Measurements from ENCODE around the gene WFDC8. TPM values are rescaled to one million over a fixed set of nuclear protein-coding genes. Genes with fewer than 3 reads are reported as not detected.
"Not testable (repeated sequence)": the region's sequence is repeated elsewhere in the genome, so short reads cannot be mapped to it uniquely, and the experiment has no call there.

WFDC8 gene
- total and polyA plus RNA-seq, 5 donors from 2014 or later = not detected

GRCh38 chr20:45578231-45578630 is 853 bp downstream of the WFDC8 start:
- H3K27ac ChIP-seq (ENCODE audit: insufficient read depth, low read length, poor library complexity, severe bottlenecking) = no peak overlapping the region
- ATAC-seq (ENCODE audit: low read depth in 2 of 2) (no peak), DNase-seq (no peak)
- Mint-ChIP-seq H3K9me3 (no peaks in the 10 kb centered on the region), H3K27me3 (peaks cover 40% of the 10 kb centered on the region), H3K36me3 (no peaks in the 10 kb centered on the region), H3K4me3 (no peak overlapping the region), H3K27ac (no peak overlapping the region), H3K4me1 (no peaks in the 10 kb centered on the region)
- no peaks in the 10 kb centered on the region for H3K4me1 ChIP-seq (ENCODE audit: control insufficient read depth, insufficient read depth, low read length, poor library complexity, severe bottlenecking)
- no peak overlapping the region for H3K4me3 ChIP-seq (ENCODE audit: low read depth, low read length)
- no peaks in the 10 kb centered on the region for H3K36me3 ChIP-seq (ENCODE audit: control insufficient read depth, insufficient read depth, low read length)
- peaks cover 9% of the 10 kb centered on the region for H3K27me3 ChIP-seq (ENCODE audit: control insufficient read depth, insufficient read depth, low read length)
- H3K9me3 ChIP-seq (ENCODE audit: control insufficient read depth in 2 of 2, low read length in 2 of 2) = no peaks in the 10 kb centered on the region

- Histone ChIP-seq H3K4me1 (ENCODE audit: control insufficient read depth, insufficient read depth, low read length, poor library complexity, severe bottlenecking) (no peaks in the 10 kb centered on the region), H3K27ac (ENCODE audit: insufficient read depth, low read length, poor library complexity, severe bottlenecking) (no peak overlapping the region), H3K4me3 (ENCODE audit: low read depth, low read length) (no peak overlapping the region), H3K36me3 (ENCODE audit: control insufficient read depth, insufficient read depth, low read length) (no peaks in the 10 kb centered on the region), H3K27me3 (ENCODE audit: control insufficient read depth, insufficient read depth, low read length) (peaks cover 6% of the 10 kb centered on the region), H3K9me3 (ENCODE audit: control insufficient read depth in 2 of 2, low read length in 2 of 2) (no peaks in the 10 kb centered on the region)
- H3K27ac Mint-ChIP-seq = no peak overlapping the region
- no peak overlapping the region for H3K4me3 Mint-ChIP-seq
- H3K4me1 Mint-ChIP-seq = no peaks in the 10 kb centered on the region
- no peaks in the 10 kb centered on the region for H3K9me3 Mint-ChIP-seq
- ATAC-seq (ENCODE audit: low read depth in 2 of 2) (no peak), DNase-seq (no peak)
- no peaks in the 10 kb centered on the region for H3K36me3 Mint-ChIP-seq
- H3K27me3 Mint-ChIP-seq = peaks cover 45% of the 10 kb centered on the region
Observed at GRCh38 chr20:45576995-45577394, 2.1 kb downstream of the WFDC8 start.

- no peak overlapping the region for H3K27ac Mint-ChIP-seq
- H3K27ac ChIP-seq (ENCODE audit: insufficient read depth, low read length, poor library complexity, severe bottlenecking) = no peak overlapping the region
- H3K9me3 ChIP-seq (ENCODE audit: control insufficient read depth in 2 of 2, low read length in 2 of 2) = no peaks in the 10 kb centered on the region
- no peak overlapping the region for H3K4me3 Mint-ChIP-seq
- no peaks in the 10 kb centered on the region for H3K4me1 ChIP-seq (ENCODE audit: control insufficient read depth, insufficient read depth, low read length, poor library complexity, severe bottlenecking)
- DNase-seq (no peak), ATAC-seq (ENCODE audit: low read depth in 2 of 2) (no peak)
- no peak overlapping the region for H3K4me3 ChIP-seq (ENCODE audit: low read depth, low read length)
- no peaks in the 10 kb centered on the region for H3K36me3 Mint-ChIP-seq
- peaks cover 0 to 4% (median 0%) of the 10 kb centered on the region in 7 donors for H3K9me3 Mint-ChIP-seq
- H3K4me1 Mint-ChIP-seq = no peaks in the 10 kb centered on the region
- H3K27me3 Mint-ChIP-seq = peaks cover 44% of the 10 kb centered on the region
- no peaks in the 10 kb centered on the region for H3K36me3 ChIP-seq (ENCODE audit: control insufficient read depth, insufficient read depth, low read length)
- peaks cover 6% of the 10 kb centered on the region for H3K27me3 ChIP-seq (ENCODE audit: control insufficient read depth, insufficient read depth, low read length)
Observed at GRCh38 chr20:45575931-45576330, 3.2 kb downstream of the WFDC8 start.

- H3K27me3 Mint-ChIP-seq = peaks cover 18% of the 10 kb centered on the region
- not testable (repeated sequence) for H3K9me3 Mint-ChIP-seq; DNase-seq; H3K27ac Mint-ChIP-seq; H3K36me3 ChIP-seq (ENCODE audit: control insufficient read depth, insufficient read depth, low read length); ATAC-seq (ENCODE audit: low read depth in 2 of 2); H3K9me3 ChIP-seq (ENCODE audit: control insufficient read depth in 2 of 2, low read length in 2 of 2); H3K27ac ChIP-seq (ENCODE audit: insufficient read depth, low read length, poor library complexity, severe bottlenecking); H3K4me1 ChIP-seq (ENCODE audit: control insufficient read depth, insufficient read depth, low read length, poor library complexity, severe bottlenecking); H3K4me1 Mint-ChIP-seq; H3K4me3 Mint-ChIP-seq; H3K27me3 ChIP-seq (ENCODE audit: control insufficient read depth, insufficient read depth, low read length); H3K36me3 Mint-ChIP-seq; H3K4me3 ChIP-seq (ENCODE audit: low read depth, low read length)
Observed at GRCh38 chr20:45569650-45570049, 9.4 kb downstream of the WFDC8 start.

- no peaks in the 10 kb centered on the region for H3K4me1 ChIP-seq (ENCODE audit: control insufficient read depth, insufficient read depth, low read length, poor library complexity, severe bottlenecking)
Observed at GRCh38 chr20:45564760-45565276, 14.3 kb downstream of the WFDC8 start.

GRCh38 chr20:45555198-45555597 is 23.9 kb downstream of the WFDC8 start:
- H3K27me3 Mint-ChIP-seq = peaks cover 12% of the 10 kb centered on the region
- DNase-seq (no peak), ATAC-seq (ENCODE audit: low read depth in 2 of 2) (no peak)
- no peaks in the 10 kb centered on the region for H3K36me3 Mint-ChIP-seq
- H3K9me3 ChIP-seq (ENCODE audit: control insufficient read depth in 2 of 2, low read length in 2 of 2) = no peaks in the 10 kb centered on the region
- peaks cover 0 to 3% (median 0%) of the 10 kb centered on the region in 7 donors for H3K9me3 Mint-ChIP-seq
- no peak overlapping the region for H3K4me3 Mint-ChIP-seq
- H3K4me1 ChIP-seq (ENCODE audit: control insufficient read depth, insufficient read depth, low read length, poor library complexity, severe bottlenecking) = no peaks in the 10 kb centered on the region
- H3K27me3 ChIP-seq (ENCODE audit: control insufficient read depth, insufficient read depth, low read length) = peaks cover 2% of the 10 kb centered on the region
- H3K4me3 ChIP-seq (ENCODE audit: low read depth, low read length) = no peak overlapping the region
- H3K27ac Mint-ChIP-seq = no peak overlapping the region
- no peaks in the 10 kb centered on the region for H3K36me3 ChIP-seq (ENCODE audit: control insufficient read depth, insufficient read depth, low read length)
- H3K27ac ChIP-seq (ENCODE audit: insufficient read depth, low read length, poor library complexity, severe bottlenecking) = no peak overlapping the region
- H3K4me1 Mint-ChIP-seq = no peaks in the 10 kb centered on the region

More at GRCh38 chr20:45564760-45565276, 14.3 kb downstream of the WFDC8 start:
- Mint-ChIP-seq H3K4me3 (no peak overlapping the region), H3K36me3 (no peaks in the 10 kb centered on the region), H3K9me3 (peaks cover 0 to 4% (median 2%) of the 10 kb centered on the region in 7 donors), H3K4me1 (no peaks in the 10 kb centered on the region), H3K27ac (no peak overlapping the region), H3K27me3 (peaks cover 28% of the 10 kb centered on the region)
- Histone ChIP-seq H3K36me3 (ENCODE audit: control insufficient read depth, insufficient read depth, low read length) (no peaks in the 10 kb centered on the region), H3K27me3 (ENCODE audit: control insufficient read depth, insufficient read depth, low read length) (peaks cover 3% of the 10 kb centered on the region), H3K27ac (ENCODE audit: insufficient read depth, low read length, poor library complexity, severe bottlenecking) (no peak overlapping the region), H3K4me3 (ENCODE audit: low read depth, low read length) (no peak overlapping the region), H3K9me3 (ENCODE audit: control insufficient read depth in 2 of 2, low read length in 2 of 2) (no peaks in the 10 kb centered on the region)
- DNase-seq (no peak), ATAC-seq (ENCODE audit: low read depth in 2 of 2) (no peak)

GRCh38 chr20:45552456-45552855 is 26.6 kb downstream of the WFDC8 start:
- no peaks in the 10 kb centered on the region for H3K27me3 ChIP-seq (ENCODE audit: control insufficient read depth, insufficient read depth, low read length)
- Mint-ChIP-seq H3K4me3 (no peak overlapping the region), H3K36me3 (no peaks in the 10 kb centered on the region), H3K4me1 (no peaks in the 10 kb centered on the region), H3K27me3 (peaks cover 12% of the 10 kb centered on the region), H3K27ac (no peak overlapping the region), H3K9me3 (peaks cover 0 to 3% (median 0%) of the 10 kb centered on the region in 7 donors)
- H3K4me3 ChIP-seq (ENCODE audit: low read depth, low read length) = no peak overlapping the region
- no peaks in the 10 kb centered on the region for H3K36me3 ChIP-seq (ENCODE audit: control insufficient read depth, insufficient read depth, low read length)
- ATAC-seq (ENCODE audit: low read depth in 2 of 2) (no peak), DNase-seq (no peak)
- H3K9me3 ChIP-seq (ENCODE audit: control insufficient read depth in 2 of 2, low read length in 2 of 2) = no peaks in the 10 kb centered on the region
- H3K27ac ChIP-seq (ENCODE audit: insufficient read depth, low read length, poor library complexity, severe bottlenecking) = no peak overlapping the region
- H3K4me1 ChIP-seq (ENCODE audit: control insufficient read depth, insufficient read depth, low read length, poor library complexity, severe bottlenecking) = no peaks in the 10 kb centered on the region

- Histone ChIP-seq H3K36me3 (ENCODE audit: control insufficient read depth, insufficient read depth, low read length) (no peaks in the 10 kb centered on the region), H3K4me1 (ENCODE audit: control insufficient read depth, insufficient read depth, low read length, poor library complexity, severe bottlenecking) (no peaks in the 10 kb centered on the region), H3K27ac (ENCODE audit: insufficient read depth, low read length, poor library complexity, severe bottlenecking) (no peak overlapping the region), H3K9me3 (ENCODE audit: control insufficient read depth in 2 of 2, low read length in 2 of 2) (no peaks in the 10 kb centered on the region), H3K4me3 (ENCODE audit: low read depth, low read length) (no peak overlapping the region), H3K27me3 (ENCODE audit: control insufficient read depth, insufficient read depth, low read length) (peaks cover 6% of the 10 kb centered on the region)
- peaks cover 0 to 3% (median 0%) of the 10 kb centered on the region in 7 donors for H3K9me3 Mint-ChIP-seq
- H3K27me3 Mint-ChIP-seq = peaks cover 16% of the 10 kb centered on the region
- DNase-seq (no peak), ATAC-seq (ENCODE audit: low read depth in 2 of 2) (no peak)
- H3K27ac Mint-ChIP-seq = no peak overlapping the region
- H3K4me3 Mint-ChIP-seq = no peak overlapping the region
- H3K36me3 Mint-ChIP-seq = no peaks in the 10 kb centered on the region
- no peaks in the 10 kb centered on the region for H3K4me1 Mint-ChIP-seq
Observed at GRCh38 chr20:45550765-45551164, 28.3 kb downstream of the WFDC8 start.
